GM12865 (cell line): ENCODE data around the gene GPX4.
A peak's percentile ranks its signal among the peaks of the same experiment; 100 is the strongest.

Experiments used
- DNase-seq: peaks from one replicate; pipeline ENCODE4 v3.0.0; 2010; ENCODE audit warnings: low read depth
- H3K4me3 ChIP-seq: 2 replicates; pipeline ENCODE4 v1.5.1; 2011; ENCODE audit warnings: mild to moderate bottlenecking, low read depth, low read length, control low read depth
- TF ChIP-seq, protein P1 (sequence below): IDR thresholded peaks from 2 replicates; pipeline ENCODE4 v1.5.1; 2011; ENCODE audit warnings: low read length, control low read depth, low read depth, inconsistent platforms; ENCODE audit not compliant: insufficient read depth; ENCODE audit errors: missing control alignments

Gene GPX4

GRCh38 chr19:1106841-1107660 lies 3.3 kb downstream of the GPX4 start:
- TF ChIP-seq, protein P1, sequence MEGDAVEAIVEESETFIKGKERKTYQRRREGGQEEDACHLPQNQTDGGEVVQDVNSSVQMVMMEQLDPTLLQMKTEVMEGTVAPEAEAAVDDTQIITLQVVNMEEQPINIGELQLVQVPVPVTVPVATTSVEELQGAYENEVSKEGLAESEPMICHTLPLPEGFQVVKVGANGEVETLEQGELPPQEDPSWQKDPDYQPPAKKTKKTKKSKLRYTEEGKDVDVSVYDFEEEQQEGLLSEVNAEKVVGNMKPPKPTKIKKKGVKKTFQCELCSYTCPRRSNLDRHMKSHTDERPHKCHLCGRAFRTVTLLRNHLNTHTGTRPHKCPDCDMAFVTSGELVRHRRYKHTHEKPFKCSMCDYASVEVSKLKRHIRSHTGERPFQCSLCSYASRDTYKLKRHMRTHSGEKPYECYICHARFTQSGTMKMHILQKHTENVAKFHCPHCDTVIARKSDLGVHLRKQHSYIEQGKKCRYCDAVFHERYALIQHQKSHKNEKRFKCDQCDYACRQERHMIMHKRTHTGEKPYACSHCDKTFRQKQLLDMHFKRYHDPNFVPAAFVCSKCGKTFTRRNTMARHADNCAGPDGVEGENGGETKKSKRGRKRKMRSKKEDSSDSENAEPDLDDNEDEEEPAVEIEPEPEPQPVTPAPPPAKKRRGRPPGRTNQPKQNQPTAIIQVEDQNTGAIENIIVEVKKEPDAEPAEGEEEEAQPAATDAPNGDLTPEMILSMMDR, result no peak
- H3K4me3 ChIP-seq, result no peak overlapping the region
- peak; percentile 56 for DNase-seq

- no peak for DNase-seq
Measured at GRCh38 chr19:1107661-1108261, 4.0 kb downstream of the GPX4 start.

GRCh38 chr19:1108291-1109031 lies 4.7 kb downstream of the GPX4 start:
- no peak for DNase-seq
- no peak overlapping the region for H3K4me3 ChIP-seq
- TF ChIP-seq, protein P1, result no peak

More at GRCh38 chr19:1107661-1108261, 4.0 kb downstream of the GPX4 start:
- TF ChIP-seq, protein P1, result no peak
- no peak overlapping the region for H3K4me3 ChIP-seq

DNA sequence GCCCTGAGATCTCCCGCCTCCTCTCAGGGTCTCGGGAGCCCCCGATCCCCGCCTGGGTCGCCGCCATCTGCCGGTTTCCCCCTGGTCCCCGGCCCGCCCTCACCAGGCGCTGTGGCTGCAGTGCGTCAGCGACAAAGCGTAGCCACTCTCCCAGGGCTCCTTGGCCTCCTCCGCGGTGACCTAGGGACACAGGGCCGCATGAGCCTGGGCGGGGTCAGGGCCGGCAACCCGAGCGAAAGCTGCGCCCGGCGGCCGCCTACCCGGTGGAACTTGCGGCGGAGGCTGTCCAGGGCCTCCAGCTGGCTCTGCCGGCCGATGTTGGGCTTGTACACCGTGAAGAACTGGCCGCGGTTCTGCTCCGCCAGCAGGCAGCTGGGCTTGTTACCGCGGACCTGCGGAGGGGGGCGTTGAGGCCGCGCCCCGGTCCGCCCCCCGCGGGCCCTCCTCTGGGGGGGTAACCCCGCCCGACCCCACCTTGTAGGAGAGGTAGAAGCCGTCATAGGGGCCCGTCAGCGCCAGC lies 5.3 kb downstream of the GPX4 start:
- TF ChIP-seq, protein P1, result no peak

GRCh38 chr19:1109697-1110671 lies 6.2 kb downstream of the GPX4 start:
- no peak for DNase-seq
- TF ChIP-seq, protein P1, result no peak
- no peak overlapping the region for H3K4me3 ChIP-seq

More for the DNA sequence above, 5.3 kb downstream of the GPX4 start:
- no peak for DNase-seq
- no peak overlapping the region for H3K4me3 ChIP-seq

- no peak overlapping the region for H3K4me3 ChIP-seq
- DNase-seq, result no peak
- TF ChIP-seq, protein P1, result no peak
Measured at GRCh38 chr19:1110809-1111640, 7.2 kb downstream of the GPX4 start.
